ENCODE data around the gene SNAPC4. TPM values are rescaled to one million over a fixed set of nuclear protein-coding genes. Genes with fewer than 3 reads are reported as not detected.
A peak's percentile ranks its signal among the peaks of the same experiment; 100 is the strongest.

SNAPC4 gene
- total and polyA plus RNA-seq, 9 donors = 3.7 to 9.6 (median 8.7) TPM

- intact Hi-C loops (cut with DNase I) = no loop called here
- peaks cover 13% of the 10 kb centered on the region for H3K4me1 ChIP-seq (ENCODE audit: insufficient read depth)
- 74 to 83% (median 78%) methylated on average over 17 of the region's 17 CpGs for WGBS, 3 donors
- TF ChIP-seq CTCF (IDR thresholded peaks at IDR 0.05) = no peak
- no peak for TF ChIP-seq EP300 (IDR thresholded peaks at IDR 0.05)
- TF ChIP-seq POLR2A (IDR thresholded peaks at IDR 0.05) = no peak
- H3K9me3 ChIP-seq = no peaks in the 10 kb centered on the region
- H3K27me3 ChIP-seq = no peaks in the 10 kb centered on the region
- DNase-seq = no peak
- H3K4me3 ChIP-seq = no peak overlapping the region
- H3K27ac ChIP-seq = no peak overlapping the region
- no peaks in the 10 kb centered on the region for H3K36me3 ChIP-seq
These were observed 41.8 kb upstream of the SNAPC4 start for GRCh38 chr9:136441681-136442245.

- no peak for TF ChIP-seq POLR2A (IDR thresholded peaks at IDR 0.05)
- no peak for TF ChIP-seq CTCF (IDR thresholded peaks at IDR 0.05)
- TF ChIP-seq EP300 (IDR thresholded peaks at IDR 0.05) = no peak
- DNase-seq = no peak
- whole genome bisulfite sequencing, 3 donors = 84 to 88% (median 88%) methylated on average over 15 of the region's 15 CpGs
- no peaks in the 10 kb centered on the region for H3K9me3 ChIP-seq
- H3K36me3 ChIP-seq = no peaks in the 10 kb centered on the region
- H3K4me1 ChIP-seq (ENCODE audit: insufficient read depth) = peaks cover 13% of the 10 kb centered on the region
- H3K4me3 ChIP-seq = no peak overlapping the region
- intact Hi-C loops (cut with DNase I) = no loop called here
- no peaks in the 10 kb centered on the region for H3K27me3 ChIP-seq
- no peak overlapping the region for H3K27ac ChIP-seq
These were observed 41.3 kb upstream of the SNAPC4 start for GRCh38 chr9:136441191-136441680.

- H3K9me3 ChIP-seq = no peaks in the 10 kb centered on the region
- peak within 1 kb of the TSS; percentile 7 to 58 for H3K27ac ChIP-seq
- peaks cover 13% of the 10 kb centered on the region for H3K4me1 ChIP-seq (ENCODE audit: insufficient read depth)
- WGBS, 3 donors = 6 to 27% (median 12%) methylated on average over 22 to 90 of the region's 90 CpGs
- intact Hi-C loops (cut with DNase I) = no loop called here
- peak; percentile 19 to 78 (median 70) for TF ChIP-seq CTCF (IDR thresholded peaks at IDR 0.05)
- TF ChIP-seq POLR2A (IDR thresholded peaks at IDR 0.05) = no peak
- no peak for TF ChIP-seq EP300 (IDR thresholded peaks at IDR 0.05)
- H3K27me3 ChIP-seq = no peaks in the 10 kb centered on the region
- H3K36me3 ChIP-seq = no peaks in the 10 kb centered on the region
- peak within 1 kb of the TSS; percentile 89 for H3K4me3 ChIP-seq
- DNase-seq = peak; percentile 63 to 88 (median 81)
These were observed 39.8 kb upstream of the SNAPC4 start, which contains the start of gene INPP5E for GRCh38 chr9:136439481-136440408. INPP5E (minus strand) TSS chr9:136439845; CDS start chr9:136439419, 426 bp downstream.

GRCh38 chr9:136438548-136439480 is 38.8 kb upstream of the SNAPC4 start:
- peak overlapping the region; percentile 89 for H3K4me3 ChIP-seq
- H3K4me1 ChIP-seq (ENCODE audit: insufficient read depth) = peaks cover 13% of the 10 kb centered on the region
- TF ChIP-seq EP300 (IDR thresholded peaks at IDR 0.05) (no peak), POLR2A (IDR thresholded peaks at IDR 0.05) (no peak), CTCF (IDR thresholded peaks at IDR 0.05) (no peak)
- no peaks in the 10 kb centered on the region for H3K36me3 ChIP-seq
- 0 to 1% (median 1%) methylated on average over 41 to 91 of the region's 91 CpGs for WGBS, 3 donors
- H3K9me3 ChIP-seq = no peaks in the 10 kb centered on the region
- intact Hi-C loops (cut with DNase I) = no loop called here
- DNase-seq = peak in 3 of 5 donors; percentile 43 to 56 (median 50)
- peak overlapping the region; percentile 7 to 58 for H3K27ac ChIP-seq
- H3K27me3 ChIP-seq = no peaks in the 10 kb centered on the region

Data from ovary (tissue), 9 donors.